Hepatocyte (in vitro differentiated cells): ENCODE measurements around the gene AMFR.

Experiments used
- CTCF ChIP-seq: fragments of 200-600 bp; sonication (generic); IDR thresholded peaks from 2 replicates; pipeline ENCODE4 v1.5.1; 2016; ENCODE audit warnings: antibody characterized with exemption, mild to moderate bottlenecking; ENCODE audit not compliant: poor library complexity
- EZH2 ChIP-seq: fragments of 200-600 bp; sonication (generic); IDR thresholded peaks from 2 replicates; pipeline ENCODE4 v1.6.1; 2016; ENCODE audit warnings: antibody characterized with exemption, mild to moderate bottlenecking, borderline replicate concordance
- EZH2phosphoT487 ChIP-seq: fragments of 200-600 bp; sonication (generic); IDR thresholded peaks from one replicate; pipeline ENCODE4 v1.6.1; 2018; ENCODE audit warnings: antibody characterized with exemption, mild to moderate bottlenecking, low read depth, moderate library complexity; ENCODE audit not compliant: unreplicated experiment, severe bottlenecking

GRCh38 chr16:56327929-56328258, 97.5 kb downstream of the AMFR start:
- TF ChIP-seq CTCF (no peak), EZH2 (no peak), EZH2phosphoT487 (no peak)
